Activated CD4-positive, alpha-beta T cell treated with anti-CD3 and anti-CD28 coated beads, Interleukin-2, amount 50 U/mL, for 16 hours (primary cell): Measurements from ENCODE around the gene KRT71.
A peak's percentile ranks its signal among the peaks of the same experiment; 100 is the strongest.
"Not testable (repeated sequence)": the region's sequence is repeated elsewhere in the genome, so short reads cannot be mapped to it uniquely, and the experiment has no call there.

Experiments used
- DNase-seq: peaks from one replicate; pipeline ENCODE4 v3.0.0-alpha.2; 2020

The KRT71 gene

DNA sequence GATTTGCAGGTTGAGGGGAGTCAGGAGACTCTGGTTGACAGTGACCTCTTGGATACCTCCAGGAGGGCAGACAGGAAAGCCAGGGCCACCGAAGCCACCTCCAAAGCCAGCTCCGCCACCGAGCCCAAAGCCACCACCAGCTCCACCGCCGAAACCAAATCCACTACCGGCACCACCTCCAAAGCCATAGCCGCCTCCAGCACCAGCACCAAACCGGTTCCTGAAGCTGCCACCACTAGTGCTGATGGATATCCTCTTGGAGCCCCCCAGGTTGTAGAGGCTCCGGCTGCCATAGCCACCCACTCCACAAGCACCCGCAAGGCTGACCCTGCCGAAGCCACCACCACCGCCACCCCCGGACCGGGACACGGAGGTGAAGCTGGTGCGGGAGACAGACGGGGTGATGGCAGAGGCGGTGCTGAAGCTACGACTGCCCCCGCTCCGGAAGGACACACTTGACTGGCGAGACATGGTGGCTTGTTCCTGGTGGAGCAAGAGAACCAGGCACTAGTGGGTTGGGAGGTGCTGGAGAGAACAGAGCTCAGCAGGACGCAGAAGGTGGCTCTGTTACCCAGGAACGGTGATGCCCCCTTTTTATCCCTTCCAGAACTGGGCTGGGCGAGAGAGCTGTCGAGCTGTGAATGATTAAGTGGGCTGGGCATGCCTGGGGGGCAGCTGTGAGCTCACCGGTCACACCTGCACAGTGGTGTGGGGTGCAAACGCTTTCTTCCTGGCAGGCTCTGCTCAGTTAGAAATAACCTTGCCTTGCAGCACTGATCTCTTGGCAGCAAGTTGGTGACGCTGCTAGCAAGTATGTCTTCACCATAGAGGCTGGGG, 32.9 kb downstream of the KRT71 start, which contains the start of gene KRT5:
KRT5 (minus strand) TSS at position 569 of the 837 bp plus-strand sequence; CDS start at position 471, 98 bp downstream.
- DNase-seq: no peak

- no peak for DNase-seq
These were observed 33.6 kb downstream of the KRT71 start for GRCh38 chr12:52519387-52519703.

GRCh38 chr12:52518574-52519386, 34.2 kb downstream of the KRT71 start:
- no peak for DNase-seq

- no peak for DNase-seq
These were observed 35.1 kb downstream of the KRT71 start for GRCh38 chr12:52517888-52518287.

- DNase-seq: no peak
These were observed 35.7 kb downstream of the KRT71 start for GRCh38 chr12:52517005-52517835.

DNA sequence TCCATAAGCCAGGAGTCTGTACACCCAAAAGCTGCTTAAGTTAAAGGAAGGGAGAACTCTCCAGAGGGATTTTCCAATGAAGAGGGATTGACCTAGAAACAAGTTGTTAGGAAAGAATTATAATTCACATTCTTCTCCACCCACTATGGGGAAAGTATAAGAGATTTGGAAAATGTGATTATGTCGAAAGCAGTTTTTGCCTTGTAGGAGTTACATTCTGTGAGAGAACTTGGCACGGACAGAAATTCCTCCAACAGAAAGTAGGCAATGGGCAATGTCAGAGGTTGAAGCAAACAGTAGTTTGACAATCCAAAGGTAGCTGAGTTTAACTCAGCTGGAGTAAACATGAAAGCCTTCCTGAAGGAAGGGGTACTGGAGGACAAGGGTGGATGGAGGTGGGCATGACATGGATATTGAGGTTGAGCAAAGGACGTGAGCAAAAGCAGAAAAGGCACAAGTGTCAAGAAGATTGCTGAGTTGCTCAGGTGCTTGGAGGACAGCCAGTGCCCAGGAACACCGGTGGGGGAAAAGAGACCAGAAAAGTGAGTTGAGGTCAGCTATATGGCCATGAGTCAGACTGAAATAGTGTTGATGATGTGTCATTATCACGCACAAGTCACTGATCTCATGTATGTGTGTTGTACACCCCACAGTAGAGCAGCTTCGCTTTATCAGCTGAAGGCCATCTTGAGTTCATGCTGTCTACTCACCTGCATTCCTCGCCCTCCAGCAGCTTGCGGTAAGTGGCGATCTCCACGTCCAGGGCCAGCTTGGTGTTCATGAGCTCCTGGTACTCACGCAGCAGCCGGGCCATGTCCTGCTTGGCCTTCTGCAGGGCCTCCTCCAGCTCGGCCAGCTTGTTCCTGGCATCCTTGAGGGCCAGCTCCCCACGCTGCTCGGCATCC, 36.8 kb downstream of the KRT71 start:
- DNase-seq: no peak

GRCh38 chr12:52515319-52515646, 37.7 kb downstream of the KRT71 start:
- DNase-seq: no peak

GRCh38 chr12:52514471-52515318, 38.2 kb downstream of the KRT71 start:
- no peak for DNase-seq

DNA sequence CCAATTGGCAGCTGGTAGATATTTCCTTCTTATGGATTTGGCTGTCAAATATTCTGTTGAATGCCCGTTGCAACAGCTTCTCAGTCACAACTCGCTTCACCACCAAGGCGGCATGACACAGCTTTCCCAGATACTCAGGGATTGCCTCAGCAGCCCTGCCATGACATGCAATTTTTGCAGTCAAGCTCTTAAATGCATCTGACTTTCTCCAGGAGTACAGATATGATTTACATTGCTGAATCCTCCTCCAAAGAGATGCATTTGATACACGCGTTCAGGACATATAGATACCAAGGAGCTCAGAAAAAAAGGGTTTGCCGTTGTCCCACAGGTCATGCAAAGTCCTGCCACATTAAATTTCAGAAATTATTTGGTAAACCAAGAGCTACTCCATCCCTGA, 39.2 kb downstream of the KRT71 start:
- no peak for DNase-seq

DNA sequence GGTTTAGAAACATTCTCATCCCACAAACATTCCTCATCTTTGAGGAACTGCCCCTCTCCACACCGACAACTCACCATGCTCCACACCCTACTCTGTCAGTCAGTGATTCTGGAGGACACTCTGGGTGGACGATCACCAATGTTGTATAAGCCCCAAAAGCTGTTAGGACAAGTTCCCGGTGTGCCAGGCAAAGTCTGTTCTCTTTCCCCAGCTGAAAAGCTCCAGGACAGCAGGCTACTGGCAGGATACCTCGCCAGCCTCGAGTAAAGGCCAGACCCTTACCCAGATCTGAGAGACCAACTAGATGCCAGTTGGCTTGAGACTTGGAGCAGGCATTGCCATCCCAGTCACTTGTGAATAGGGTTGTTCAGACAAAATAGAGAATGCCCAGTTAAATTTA, 44.7 kb downstream of the KRT71 start:
- no peak for DNase-seq

- peak; percentile 11 for DNase-seq
These were observed 45.9 kb downstream of the KRT71 start for GRCh38 chr12:52506858-52507715.

DNA sequence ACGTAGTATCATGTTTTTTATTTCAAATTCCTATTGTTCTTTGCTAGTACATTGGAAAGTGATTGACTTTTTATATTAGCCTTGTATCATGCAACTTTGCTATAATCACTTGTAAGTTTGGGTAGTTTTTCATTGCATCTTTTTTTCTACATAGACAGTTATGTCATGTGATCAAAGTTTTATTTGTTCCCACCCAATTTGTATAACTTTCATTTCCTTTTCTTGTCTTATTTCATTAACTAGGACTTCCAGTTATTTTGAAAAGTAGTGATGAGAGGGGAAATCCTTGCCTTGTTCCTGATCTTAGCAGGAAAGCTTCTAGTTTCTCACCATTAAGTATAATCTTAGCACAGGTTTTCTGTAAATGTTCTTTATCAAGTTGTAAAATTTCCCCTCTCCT, 50.1 kb downstream of the KRT71 start:
- DNase-seq: no peak

DNA sequence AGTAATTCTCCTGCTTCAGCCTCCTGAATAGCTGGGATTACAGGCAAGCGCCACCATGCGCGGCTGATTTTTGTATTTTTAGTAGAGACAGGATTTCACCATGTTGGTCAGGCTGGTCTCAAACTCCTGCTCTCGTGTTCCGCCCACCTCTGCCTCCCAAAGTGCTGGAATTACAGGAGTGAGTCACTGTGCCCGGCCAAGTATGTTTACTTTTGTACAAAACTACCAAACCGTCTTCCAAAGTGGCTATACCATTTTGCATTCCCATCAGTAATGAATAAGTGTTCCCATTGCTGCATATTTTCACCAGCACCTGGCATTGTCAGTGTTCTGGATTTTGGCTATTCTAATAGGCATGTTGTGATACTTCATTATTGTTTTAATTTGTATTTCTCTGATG, 51.5 kb downstream of the KRT71 start:
- no peak for DNase-seq

DNA sequence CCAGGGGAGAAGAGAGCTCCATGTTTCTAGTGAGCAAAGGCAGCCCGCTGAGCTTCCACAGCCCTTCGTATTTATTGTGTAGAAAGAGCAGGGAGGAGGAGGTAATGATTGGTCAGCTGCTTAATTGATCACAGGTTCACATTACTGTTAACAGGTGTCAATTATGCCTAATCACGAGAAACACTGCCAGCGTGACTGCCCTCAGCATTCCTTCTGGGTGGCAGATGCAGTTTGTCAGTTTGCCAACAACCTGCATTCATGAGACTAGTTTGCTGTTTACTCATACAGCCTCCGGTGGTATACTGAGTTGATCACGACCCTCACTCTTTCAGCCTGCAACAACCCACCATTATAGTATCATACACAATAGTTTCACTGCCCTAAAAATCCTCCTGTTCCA, 52.4 kb downstream of the KRT71 start:
- not testable (repeated sequence) for DNase-seq

DNA sequence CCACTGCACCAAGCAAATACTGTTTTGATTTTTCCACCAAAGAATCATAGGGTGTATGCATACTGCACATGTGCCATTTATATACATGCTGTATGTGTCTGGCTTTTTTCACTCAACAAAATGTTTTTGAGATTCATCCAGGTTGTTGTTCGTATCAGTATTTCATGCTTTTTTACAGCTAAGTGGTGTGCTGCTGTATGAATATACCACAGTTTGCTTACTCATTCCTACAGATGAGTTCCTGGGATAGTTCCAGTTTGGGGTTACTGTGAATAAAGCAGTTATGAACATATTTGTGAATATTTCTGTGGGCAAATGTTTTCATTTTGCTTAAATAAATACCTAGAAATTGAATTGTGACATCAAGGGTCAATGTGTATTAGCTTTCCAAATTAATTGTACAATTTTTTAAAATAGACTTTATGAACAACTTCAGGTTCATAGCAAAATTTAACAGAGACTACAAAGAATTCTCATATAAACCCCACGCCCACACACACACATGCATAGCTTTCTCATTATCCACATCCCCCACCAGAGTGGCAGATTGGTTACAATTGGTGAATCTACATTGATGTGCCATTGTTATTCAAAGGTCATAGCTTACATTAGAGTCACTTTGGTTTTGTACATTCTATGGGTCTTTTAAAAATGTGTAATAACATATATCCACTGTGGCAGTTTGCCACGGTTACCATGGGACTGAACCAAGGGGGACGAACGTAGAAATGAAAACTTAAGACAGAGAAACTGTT, 53.0 kb downstream of the KRT71 start:
- DNase-seq: no peak

- DNase-seq: no peak
These were observed 54.0 kb downstream of the KRT71 start for GRCh38 chr12:52498946-52499345.

GRCh38 chr12:52497975-52498374, 55.0 kb downstream of the KRT71 start:
- DNase-seq: no peak

GRCh38 chr12:52496590-52497071, 56.3 kb downstream of the KRT71 start:
- DNase-seq: no peak

DNA sequence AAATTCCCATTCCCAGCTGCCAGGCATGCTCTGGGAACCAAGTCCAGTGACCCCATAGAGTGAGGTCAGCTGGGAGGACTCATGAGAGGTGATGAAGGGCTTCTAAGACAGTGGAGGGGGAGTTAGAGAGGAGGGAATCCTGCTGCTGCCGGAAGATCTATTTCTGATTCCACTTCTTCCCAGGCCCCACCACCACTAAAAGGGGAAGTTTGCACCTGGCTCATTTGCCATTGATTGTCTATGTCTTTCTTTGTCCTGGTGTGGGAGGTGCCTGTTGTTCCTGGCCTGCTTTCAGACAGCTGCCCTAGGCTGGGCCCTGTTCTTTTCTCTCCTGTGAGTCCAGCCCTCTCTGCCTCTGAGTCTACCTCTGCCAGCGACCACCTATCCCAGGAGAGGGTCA, 56.9 kb downstream of the KRT71 start:
- DNase-seq: no peak
